ENCODE data around the gene ZNF76. TPM values are rescaled to one million over a fixed set of nuclear protein-coding genes. Genes with fewer than 3 reads are reported as not detected.

Gene ZNF76
- total and polyA plus RNA-seq, 2 of the 8 experiments (the other 6 are each of a cell fraction or from before 2014, with no cell fraction given): 17.9 to 23.9 TPM

- no peak for TF ChIP-seq JUN (IDR thresholded peaks at IDR 0.05; ENCODE audit: low read depth, low read length)
- no peak for TF ChIP-seq KDM1A (IDR thresholded peaks at IDR 0.05; ENCODE audit: borderline replicate concordance, low read length)
- no peak for TF ChIP-seq CEBPB (IDR thresholded peaks at IDR 0.05; ENCODE audit: low read depth, low read length)
- TF ChIP-seq CHD1 (IDR thresholded peaks at IDR 0.05; ENCODE audit: low read depth, low read length): no peak
- no peak for TF ChIP-seq SP4 (IDR thresholded peaks at IDR 0.05; ENCODE audit: low read length)
- TF ChIP-seq KDM4A (IDR thresholded peaks at IDR 0.05; ENCODE audit: low read depth, low read length, severe bottlenecking): no peak
- no peak for TF ChIP-seq SIRT6 (IDR thresholded peaks at IDR 0.05; ENCODE audit: low read length)
- no peak for TF ChIP-seq RAD21 (IDR thresholded peaks at IDR 0.05 in 1 of 2, conservative IDR thresholded peaks at IDR 0.05 in 1 of 2; ENCODE audit: low read depth in 2 of 2, low read length in 2 of 2)
- TF ChIP-seq YY1 (IDR thresholded peaks at IDR 0.05; ENCODE audit: low read depth, low read length): no peak
- TF ChIP-seq, protein P1, sequence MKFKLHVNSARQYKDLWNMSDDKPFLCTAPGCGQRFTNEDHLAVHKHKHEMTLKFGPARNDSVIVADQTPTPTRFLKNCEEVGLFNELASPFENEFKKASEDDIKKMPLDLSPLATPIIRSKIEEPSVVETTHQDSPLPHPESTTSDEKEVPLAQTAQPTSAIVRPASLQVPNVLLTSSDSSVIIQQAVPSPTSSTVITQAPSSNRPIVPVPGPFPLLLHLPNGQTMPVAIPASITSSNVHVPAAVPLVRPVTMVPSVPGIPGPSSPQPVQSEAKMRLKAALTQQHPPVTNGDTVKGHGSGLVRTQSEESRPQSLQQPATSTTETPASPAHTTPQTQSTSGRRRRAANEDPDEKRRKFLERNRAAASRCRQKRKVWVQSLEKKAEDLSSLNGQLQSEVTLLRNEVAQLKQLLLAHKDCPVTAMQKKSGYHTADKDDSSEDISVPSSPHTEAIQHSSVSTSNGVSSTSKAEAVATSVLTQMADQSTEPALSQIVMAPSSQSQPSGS (IDR thresholded peaks at IDR 0.05; ENCODE audit: low read length): no peak
Observed at GRCh38 chr6:35343092-35343834, 83.7 kb downstream of the ZNF76 start (continued).
